ENCODE results near the gene EDRF1.

Gene EDRF1

GRCh38 chr10:125788156-125789034 is 68.9 kb downstream of the EDRF1 start:
- no peak for DNase-seq

- DNase-seq = no peak
Measured at GRCh38 chr10:125792342-125793300, 73.1 kb downstream of the EDRF1 start.

- DNase-seq = no peak
Measured at GRCh38 chr10:125795128-125795527, 75.6 kb downstream of the EDRF1 start.

- DNase-seq = no peak
Measured at GRCh38 chr10:125795637-125796190, 76.2 kb downstream of the EDRF1 start.

GRCh38 chr10:125797424-125797823 is 77.9 kb downstream of the EDRF1 start:
- no peak for DNase-seq

- DNase-seq = no peak
Measured at GRCh38 chr10:125797994-125798662, 78.6 kb downstream of the EDRF1 start.

GRCh38 chr10:125799451-125800182 is 80.1 kb downstream of the EDRF1 start:
- DNase-seq = no peak

GRCh38 chr10:125801574-125801973 is 82.1 kb downstream of the EDRF1 start:
- DNase-seq = no peak

GRCh38 chr10:125802131-125802530 is 82.6 kb downstream of the EDRF1 start:
- DNase-seq = no peak

- no peak for DNase-seq
Measured at GRCh38 chr10:125802739-125803138, 83.2 kb downstream of the EDRF1 start.

- no peak for DNase-seq
Measured at GRCh38 chr10:125808047-125808446, 88.5 kb downstream of the EDRF1 start.

GRCh38 chr10:125811251-125811650 is 91.7 kb downstream of the EDRF1 start:
- no peak for DNase-seq

- DNase-seq = no peak
Measured at GRCh38 chr10:125812128-125812750, 92.7 kb downstream of the EDRF1 start.
